GM18502 (cell line): Measurements from ENCODE around the gene DNAAF3.
A peak's percentile ranks its signal among the peaks of the same experiment; 100 is the strongest.

Experiments used
- ATAC-seq: cut with Tn5 transposase; IDR thresholded peaks from one replicate; pipeline ENCODE4 v1.9.1; 2021; ENCODE audit warnings: mild to moderate bottlenecking; ENCODE audit not compliant: unreplicated experiment, poor library complexity

Gene DNAAF3

DNA sequence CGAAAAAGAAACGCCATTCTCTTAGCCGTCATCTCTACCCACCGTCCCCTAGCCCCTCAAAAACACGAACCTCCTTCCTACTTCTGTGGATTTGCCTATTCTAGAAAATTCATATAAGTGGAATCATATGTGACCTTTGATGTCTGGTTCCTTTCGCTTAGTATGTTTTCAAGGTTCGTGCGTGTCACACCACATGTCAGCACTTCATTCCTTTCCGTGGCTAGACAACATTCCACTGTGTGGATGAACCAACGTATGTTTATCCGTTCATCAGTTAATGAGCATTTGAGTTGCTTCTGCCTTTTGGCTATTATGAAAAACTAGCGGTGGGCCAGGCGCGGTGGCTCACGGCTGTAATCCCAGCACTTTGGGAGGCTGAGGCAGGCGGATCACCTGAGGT, 35.0 kb downstream of the DNAAF3 start:
- ATAC-seq = no peak

DNA sequence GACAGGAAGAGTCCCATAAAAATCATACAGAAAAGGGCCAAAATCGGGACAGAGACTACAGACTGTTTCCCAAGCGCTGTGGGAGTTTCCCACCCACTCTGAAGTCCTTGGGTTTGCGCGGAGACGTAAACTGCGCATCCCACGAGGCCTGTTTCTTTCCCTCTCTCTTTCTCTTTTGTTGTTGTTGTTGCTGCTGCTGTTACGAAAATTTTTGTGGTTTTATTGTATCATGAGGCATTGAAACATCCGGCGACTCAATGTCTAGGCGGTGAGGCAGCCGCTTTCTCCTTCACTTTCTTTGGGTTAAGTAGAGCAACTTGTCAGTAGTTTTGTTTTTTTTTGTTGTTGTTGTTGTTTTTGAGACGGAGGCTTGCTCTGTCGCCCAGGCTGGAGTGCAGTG, 47.4 kb downstream of the DNAAF3 start:
- no peak for ATAC-seq

DNA sequence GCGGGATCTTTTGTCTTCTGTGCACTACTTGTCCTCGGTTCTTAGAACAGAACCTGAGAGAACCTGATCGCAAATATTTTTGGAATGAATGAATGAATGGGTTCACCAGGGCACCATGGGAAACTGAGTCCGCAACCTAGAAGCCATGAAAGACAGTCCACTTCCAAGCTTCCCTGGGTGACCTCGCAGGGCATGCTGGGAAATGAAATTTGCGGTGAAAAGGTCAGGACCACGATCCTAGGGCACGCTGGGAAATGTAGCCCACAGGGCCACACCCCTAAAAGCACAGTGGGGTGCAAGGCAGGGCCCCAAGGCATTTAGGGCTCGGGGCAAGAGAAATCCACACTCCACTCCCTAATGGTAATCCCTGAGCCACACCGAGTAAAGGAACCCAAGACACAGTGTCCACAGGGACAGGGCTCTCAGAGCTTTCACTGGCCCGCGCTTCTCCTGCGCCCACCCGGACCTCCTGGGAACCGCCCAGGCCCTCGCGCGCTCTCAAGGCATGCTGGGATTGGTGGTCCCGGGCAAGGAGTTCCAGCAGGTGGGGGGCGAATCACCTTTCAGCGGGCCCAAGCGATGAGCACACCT, 47.9 kb downstream of the DNAAF3 start:
- no peak for ATAC-seq

DNA sequence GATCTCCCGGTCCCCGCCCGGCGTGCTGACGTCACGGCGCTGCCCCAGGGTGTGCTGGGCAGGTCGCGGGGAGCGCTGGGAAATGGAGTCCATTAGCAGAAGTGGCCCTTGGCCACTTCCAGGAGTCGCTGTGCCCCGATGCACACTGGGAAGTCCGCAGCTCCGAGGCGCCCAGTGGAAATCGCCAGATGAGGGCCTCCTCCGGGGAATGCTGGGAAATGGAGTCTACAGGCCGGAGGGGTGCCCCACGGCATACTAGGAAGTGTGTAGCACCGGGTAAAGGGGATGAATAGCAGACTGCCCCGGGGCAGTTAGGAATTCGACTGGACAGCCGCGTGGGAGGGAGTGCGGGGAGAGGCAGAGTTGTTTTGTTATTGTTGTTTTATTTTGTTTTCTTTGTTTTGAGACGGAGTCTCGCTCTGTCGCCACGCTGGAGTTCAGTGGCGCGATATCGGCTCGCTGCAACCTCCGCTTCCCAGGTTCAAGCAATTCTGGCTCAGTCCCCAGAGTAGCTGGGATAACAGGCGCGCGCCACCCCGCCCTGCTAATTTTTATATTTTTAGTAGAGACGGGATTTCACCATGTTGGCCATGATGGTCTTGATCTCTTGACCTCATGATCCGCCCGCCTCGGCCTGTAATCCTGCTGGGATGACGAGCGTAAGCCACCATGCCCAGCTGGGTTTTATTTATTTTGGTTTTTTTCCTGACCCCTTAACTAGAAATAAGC, 48.6 kb downstream of the DNAAF3 start:
- ATAC-seq = peak; percentile 79

DNA sequence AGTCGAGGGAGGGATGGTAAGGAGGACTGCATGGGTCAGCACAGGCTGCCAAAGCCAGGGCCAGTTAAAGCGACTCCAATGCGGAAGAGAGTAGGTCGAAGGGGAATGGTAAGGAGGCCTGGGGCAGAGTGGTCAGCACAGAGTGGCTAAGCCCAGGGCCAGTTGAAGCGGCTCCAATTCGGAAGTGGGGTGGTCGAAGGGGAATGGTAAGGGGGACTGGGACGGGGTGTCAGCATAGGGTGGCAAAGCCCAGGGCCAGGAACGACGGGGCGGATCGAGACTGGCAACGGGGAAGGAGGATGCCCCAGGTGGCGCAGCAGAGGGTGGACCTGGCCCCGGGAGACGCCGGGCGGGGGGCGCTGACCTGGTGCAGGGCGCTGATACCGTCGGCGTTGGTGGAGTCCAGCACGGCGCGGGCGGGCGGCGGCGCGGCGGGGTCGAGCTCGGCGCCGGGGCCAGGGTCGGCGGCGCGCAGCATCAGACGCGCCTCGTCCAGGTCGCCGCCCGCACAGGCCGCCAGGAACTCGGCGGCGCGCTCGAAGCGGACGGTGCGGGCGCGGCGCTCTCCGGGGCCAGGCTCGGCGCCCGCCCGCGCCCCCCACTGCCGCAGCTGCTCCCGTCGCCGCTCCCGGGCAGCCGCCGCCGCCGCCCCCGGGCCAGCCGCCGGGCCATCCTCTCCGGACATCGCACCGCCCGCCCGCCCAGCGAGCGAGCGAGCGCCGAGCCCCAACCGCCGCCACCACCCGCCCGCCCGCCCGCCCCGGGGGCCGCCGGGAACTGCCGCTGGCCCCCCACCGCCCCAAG, 49.4 kb downstream of the DNAAF3 start, which contains the start of gene PPP1R12C:
Gene PPP1R12C (minus strand): TSS at position 779 of the 804 bp plus-strand sequence. CDS start 94 bp downstream, at position 685.
- ATAC-seq = peak; percentile 7

DNA sequence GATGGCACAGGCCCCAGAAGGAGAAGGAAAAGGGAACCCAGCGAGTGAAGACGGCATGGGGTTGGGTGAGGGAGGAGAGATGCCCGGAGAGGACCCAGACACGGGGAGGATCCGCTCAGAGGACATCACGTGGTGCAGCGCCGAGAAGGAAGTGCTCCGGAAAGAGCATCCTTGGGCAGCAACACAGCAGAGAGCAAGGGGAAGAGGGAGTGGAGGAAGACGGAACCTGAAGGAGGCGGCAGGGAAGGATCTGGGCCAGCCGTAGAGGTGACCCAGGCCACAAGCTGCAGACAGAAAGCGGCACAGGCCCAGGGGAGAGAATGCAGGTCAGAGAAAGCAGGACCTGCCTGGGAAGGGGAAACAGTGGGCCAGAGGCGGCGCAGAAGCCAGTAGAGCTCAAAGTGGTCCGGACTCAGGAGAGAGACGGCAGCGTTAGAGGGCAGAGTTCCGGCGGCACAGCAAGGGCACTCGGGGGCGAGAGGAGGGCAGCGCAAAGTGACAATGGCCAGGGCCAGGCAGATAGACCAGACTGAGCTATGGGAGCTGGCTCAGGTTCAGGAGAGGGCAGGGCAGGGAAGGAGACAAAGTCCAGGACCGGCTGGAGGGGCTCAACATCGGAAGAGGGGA, 50.1 kb downstream of the DNAAF3 start:
- ATAC-seq = no peak

DNA sequence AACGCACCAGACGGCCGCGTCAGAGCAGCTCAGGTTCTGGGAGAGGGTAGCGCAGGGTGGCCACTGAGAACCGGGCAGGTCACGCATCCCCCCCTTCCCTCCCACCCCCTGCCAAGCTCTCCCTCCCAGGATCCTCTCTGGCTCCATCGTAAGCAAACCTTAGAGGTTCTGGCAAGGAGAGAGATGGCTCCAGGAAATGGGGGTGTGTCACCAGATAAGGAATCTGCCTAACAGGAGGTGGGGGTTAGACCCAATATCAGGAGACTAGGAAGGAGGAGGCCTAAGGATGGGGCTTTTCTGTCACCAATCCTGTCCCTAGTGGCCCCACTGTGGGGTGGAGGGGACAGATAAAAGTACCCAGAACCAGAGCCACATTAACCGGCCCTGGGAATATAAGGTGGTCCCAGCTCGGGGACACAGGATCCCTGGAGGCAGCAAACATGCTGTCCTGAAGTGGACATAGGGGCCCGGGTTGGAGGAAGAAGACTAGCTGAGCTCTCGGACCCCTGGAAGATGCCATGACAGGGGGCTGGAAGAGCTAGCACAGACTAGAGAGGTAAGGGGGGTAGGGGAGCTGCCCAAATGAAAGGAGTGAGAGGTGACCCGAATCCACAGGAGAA, 50.9 kb downstream of the DNAAF3 start:
- no peak for ATAC-seq

DNA sequence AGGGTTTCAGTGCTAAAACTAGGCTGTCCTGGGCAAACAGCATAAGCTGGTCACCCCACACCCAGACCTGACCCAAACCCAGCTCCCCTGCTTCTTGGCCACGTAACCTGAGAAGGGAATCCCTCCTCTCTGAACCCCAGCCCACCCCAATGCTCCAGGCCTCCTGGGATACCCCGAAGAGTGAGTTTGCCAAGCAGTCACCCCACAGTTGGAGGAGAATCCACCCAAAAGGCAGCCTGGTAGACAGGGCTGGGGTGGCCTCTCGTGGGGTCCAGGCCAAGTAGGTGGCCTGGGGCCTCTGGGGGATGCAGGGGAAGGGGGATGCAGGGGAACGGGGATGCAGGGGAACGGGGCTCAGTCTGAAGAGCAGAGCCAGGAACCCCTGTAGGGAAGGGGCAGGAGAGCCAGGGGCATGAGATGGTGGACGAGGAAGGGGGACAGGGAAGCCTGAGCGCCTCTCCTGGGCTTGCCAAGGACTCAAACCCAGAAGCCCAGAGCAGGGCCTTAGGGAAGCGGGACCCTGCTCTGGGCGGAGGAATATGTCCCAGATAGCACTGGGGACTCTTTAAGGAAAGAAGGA, 51.8 kb downstream of the DNAAF3 start:
- no peak for ATAC-seq

DNA sequence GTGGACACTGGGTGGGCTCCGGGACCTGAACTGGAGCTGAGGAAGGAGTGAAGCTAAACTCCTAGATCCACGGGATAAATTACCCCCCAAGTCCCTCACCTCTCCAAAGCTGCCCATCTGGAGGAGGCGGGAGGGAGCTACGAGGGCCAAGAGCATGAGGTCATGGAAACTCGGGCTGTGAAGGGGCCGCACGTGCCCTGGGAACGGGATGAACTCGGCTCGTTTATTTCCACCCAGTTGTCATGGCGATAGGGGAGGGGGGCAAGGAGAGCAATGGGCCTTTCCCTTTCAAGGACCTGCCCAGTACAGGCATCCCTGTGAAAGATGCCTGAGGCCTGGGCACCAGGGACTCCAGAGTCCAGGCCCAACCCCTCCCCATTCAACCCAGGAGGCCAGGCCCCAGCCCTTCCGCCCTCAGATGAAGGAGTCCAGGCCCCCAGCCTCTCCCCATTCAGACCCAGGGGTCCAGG, 52.8 kb downstream of the DNAAF3 start:
- no peak for ATAC-seq

DNA sequence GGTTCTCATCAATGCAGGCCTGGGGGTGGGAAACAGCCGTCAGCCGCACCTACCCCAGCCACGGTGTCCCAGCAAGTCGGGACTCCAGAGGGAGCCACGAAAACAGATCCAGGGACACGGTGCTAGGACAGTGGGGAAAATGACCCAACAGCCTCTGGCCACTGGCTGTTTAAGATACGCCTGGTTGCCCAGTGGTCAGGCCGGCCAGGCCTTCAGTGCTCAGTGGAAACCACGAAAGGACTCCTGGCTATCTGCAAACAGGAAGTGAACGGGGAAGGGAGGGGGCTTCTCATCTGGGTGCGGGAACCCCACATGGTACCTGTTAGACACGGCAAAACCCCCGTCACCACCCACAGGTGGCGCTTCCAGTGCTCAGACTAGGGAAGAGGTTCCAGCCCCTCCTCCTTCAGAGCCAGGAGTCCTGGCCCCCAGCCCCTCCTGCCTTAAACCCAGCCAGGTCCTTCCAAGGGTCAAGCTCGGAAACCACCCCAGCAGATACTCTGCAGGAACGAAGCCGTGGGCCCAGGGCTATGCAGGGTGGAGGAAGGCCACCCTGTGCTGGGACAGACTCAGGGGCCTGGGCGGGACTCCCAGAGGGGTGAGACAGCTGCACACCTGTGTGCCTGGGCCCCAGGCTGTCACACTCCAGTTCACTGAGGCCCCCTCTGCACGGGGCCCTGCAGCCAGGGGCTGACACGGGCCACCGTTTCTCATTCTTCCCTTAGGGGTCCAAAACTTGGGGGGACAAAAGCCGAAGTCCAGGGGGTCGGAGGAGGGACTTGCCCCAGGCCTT, 53.4 kb downstream of the DNAAF3 start:
- no peak for ATAC-seq

DNA sequence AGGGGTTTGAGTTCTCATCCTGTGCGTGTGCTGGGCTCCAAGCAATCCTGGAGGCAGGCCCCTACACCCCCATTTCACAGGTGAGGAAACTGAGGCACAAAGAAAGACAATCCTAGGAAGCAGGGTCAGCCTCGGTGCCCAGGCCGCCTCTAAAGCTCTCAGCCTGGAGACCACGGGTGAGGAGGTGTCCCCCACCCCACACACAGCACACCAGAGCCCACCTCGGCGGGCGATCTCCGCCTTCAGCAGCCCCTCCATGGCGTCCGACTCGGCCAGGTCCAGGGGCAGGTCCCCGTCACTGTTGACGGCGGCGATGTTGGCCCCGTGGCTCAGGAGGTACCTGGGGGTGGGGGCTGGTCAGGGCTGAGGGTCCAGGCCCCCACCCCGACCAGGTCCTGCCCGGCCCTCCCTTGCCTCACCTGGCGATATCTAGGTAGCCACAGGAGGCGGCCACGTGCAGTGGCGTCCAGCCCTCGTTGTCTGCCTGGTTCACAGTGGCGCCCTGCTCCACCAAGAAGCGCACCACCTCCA, 54.1 kb downstream of the DNAAF3 start:
- ATAC-seq = no peak

DNA sequence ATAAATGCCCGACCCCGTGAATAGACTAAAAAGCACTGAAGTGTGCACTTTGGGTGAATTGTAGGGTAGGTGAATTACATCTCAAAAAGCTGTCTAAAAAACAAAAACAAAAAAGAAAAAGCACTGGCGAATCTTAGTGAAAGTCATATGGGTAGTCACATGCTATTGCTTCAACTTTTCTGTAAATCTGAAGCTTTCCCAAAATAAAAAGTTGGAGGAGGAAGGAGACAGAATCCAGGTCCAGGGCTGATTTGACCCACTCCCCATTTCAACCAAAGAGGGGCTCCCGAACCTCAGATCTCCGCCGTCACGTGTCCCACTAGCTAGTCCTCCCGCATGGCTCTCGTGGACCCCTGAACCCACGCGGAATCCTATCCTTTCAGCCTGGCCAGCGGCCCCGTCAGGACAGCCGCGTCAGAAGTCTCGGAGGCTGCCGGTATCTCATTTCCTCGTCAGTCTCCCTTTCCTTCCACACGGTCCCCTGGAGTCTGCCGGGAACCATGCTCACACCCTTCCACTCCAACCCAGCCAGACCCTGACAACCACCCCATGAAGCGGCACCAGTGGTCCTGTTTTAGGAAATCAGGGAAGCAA, 55.1 kb downstream of the DNAAF3 start:
- ATAC-seq = no peak

DNA sequence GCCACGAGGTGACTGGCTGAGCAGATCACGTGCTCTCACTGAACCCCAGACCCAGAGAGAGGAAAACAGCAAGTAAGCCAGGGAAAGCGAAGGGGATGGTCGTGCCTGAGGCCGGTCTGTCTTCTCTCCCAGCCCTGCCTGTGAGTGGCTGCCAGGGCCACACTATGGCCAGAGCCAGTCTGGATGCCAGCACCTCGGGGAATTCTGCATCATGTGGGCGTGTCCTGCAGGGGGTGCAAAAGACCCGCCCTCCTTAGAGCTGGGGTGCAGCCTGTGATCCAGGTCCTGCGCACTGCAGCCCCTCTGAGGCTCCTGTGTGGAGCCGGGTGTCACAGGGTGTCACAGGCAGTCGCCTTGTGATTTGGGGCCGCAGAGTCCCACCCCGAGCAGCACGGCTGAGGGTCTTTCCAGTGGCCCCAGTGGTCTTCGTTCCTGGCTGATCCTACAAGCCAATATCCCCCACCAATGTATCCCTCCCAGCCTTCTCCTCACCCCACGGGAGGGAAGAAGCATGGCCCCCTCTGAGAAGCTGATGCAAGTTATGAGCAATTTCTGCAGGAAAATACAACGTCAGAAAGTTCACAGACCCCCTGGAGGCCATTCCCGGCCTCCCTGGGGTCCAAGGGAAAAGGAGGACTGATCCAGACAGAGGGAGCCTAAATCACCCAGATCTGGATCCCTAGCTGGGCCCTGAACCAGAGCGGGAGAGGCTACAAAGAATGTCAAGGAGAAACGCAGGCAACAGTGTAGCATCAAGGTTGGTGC, 56.7 kb downstream of the DNAAF3 start:
- no peak for ATAC-seq
